GM21576 (cell line): ENCODE data around the gene BZW2.

ENCODE experiments used
- ATAC-seq: cut with Tn5 transposase; IDR thresholded peaks from one replicate; pipeline ENCODE4 v1.9.1; 2021; ENCODE audit warnings: mild to moderate bottlenecking, moderate library complexity; ENCODE audit not compliant: unreplicated experiment

BZW2 gene

GRCh38 chr7:16645593-16646471, at the start of gene BZW2, which contains the start of gene ANKMY2:
TSS of gene BZW2 (plus strand) at chr7:16646181. CDS start at chr7:16665444, 19,263 bp downstream.
TSS of gene ANKMY2 (minus strand) at chr7:16645754. CDS start at chr7:16645573, 181 bp downstream.
- peak; percentile 98 for ATAC-seq

GRCh38 chr7:16598015-16598414, 48.0 kb upstream of the BZW2 start:
- ATAC-seq, result no peak

GRCh38 chr7:16599860-16600259, 46.1 kb upstream of the BZW2 start:
- no peak for ATAC-seq

- no peak for ATAC-seq
Observed at GRCh38 chr7:16603633-16604032, 42.3 kb upstream of the BZW2 start.

- no peak for ATAC-seq
Observed at GRCh38 chr7:16604054-16604453, 41.9 kb upstream of the BZW2 start.

- no peak for ATAC-seq
Observed at GRCh38 chr7:16606704-16607103, 39.3 kb upstream of the BZW2 start.

GRCh38 chr7:16609842-16610450, 36.0 kb upstream of the BZW2 start:
- ATAC-seq, result peak; percentile 59

- ATAC-seq, result no peak
Observed at GRCh38 chr7:16611711-16612110, 34.3 kb upstream of the BZW2 start.

- no peak for ATAC-seq
Observed at GRCh38 chr7:16615228-16615627, 30.8 kb upstream of the BZW2 start.

- no peak for ATAC-seq
Observed at GRCh38 chr7:16616122-16616521, 29.9 kb upstream of the BZW2 start.

GRCh38 chr7:16616542-16616941, 29.4 kb upstream of the BZW2 start:
- no peak for ATAC-seq

- ATAC-seq, result peak; percentile 97
Observed at GRCh38 chr7:16619979-16620408, 26.0 kb upstream of the BZW2 start.

- ATAC-seq, result no peak
Observed at GRCh38 chr7:16626388-16626787, 19.6 kb upstream of the BZW2 start.

- no peak for ATAC-seq
Observed at GRCh38 chr7:16627236-16627635, 18.7 kb upstream of the BZW2 start.

- no peak for ATAC-seq
Observed at GRCh38 chr7:16630654-16631053, 15.3 kb upstream of the BZW2 start.

- ATAC-seq, result no peak
Observed at GRCh38 chr7:16634271-16634738, 11.7 kb upstream of the BZW2 start.

- no peak for ATAC-seq
Observed at GRCh38 chr7:16636555-16637101, 9.4 kb upstream of the BZW2 start.

GRCh38 chr7:16637379-16637778, 8.6 kb upstream of the BZW2 start:
- ATAC-seq, result no peak

GRCh38 chr7:16638282-16639280, 7.4 kb upstream of the BZW2 start:
- no peak for ATAC-seq

GRCh38 chr7:16644157-16644556, 1.8 kb upstream of the BZW2 start:
- ATAC-seq, result no peak
